COLO668 (cell line): ENCODE data around the gene SEZ6L2.
"Not testable (repeated sequence)": the region's sequence is repeated elsewhere in the genome, so short reads cannot be mapped to it uniquely, and the experiment has no call there.

ENCODE experiments used
- DNase-seq: peaks from one replicate; lab custom pipeline; 2025; ENCODE audit not compliant: unreplicated experiment; lab: John Stamatoyannopoulos, UW

Gene SEZ6L2

GRCh38 chr16:29858149-29858849 is 41.1 kb downstream of the SEZ6L2 start:
- no peak for DNase-seq

GRCh38 chr16:29857133-29857760 is 42.1 kb downstream of the SEZ6L2 start:
- no peak for DNase-seq

GRCh38 chr16:29854520-29855100 is 44.7 kb downstream of the SEZ6L2 start:
- DNase-seq: no peak

GRCh38 chr16:29852654-29853053 is 46.7 kb downstream of the SEZ6L2 start:
- DNase-seq: no peak

- DNase-seq: no peak
Measured at GRCh38 chr16:29850998-29851397, 48.4 kb downstream of the SEZ6L2 start.

- no peak for DNase-seq
Measured at GRCh38 chr16:29849505-29849904, 49.8 kb downstream of the SEZ6L2 start.

- peak; percentile 75 for DNase-seq
Measured at GRCh38 chr16:29848420-29849297, 50.7 kb downstream of the SEZ6L2 start.

- no peak for DNase-seq
Measured at GRCh38 chr16:29845656-29846055, 53.7 kb downstream of the SEZ6L2 start.

GRCh38 chr16:29844575-29845331 is 54.6 kb downstream of the SEZ6L2 start:
- DNase-seq: no peak

- no peak for DNase-seq
Measured at GRCh38 chr16:29843931-29844330, 55.4 kb downstream of the SEZ6L2 start.

- DNase-seq: no peak
Measured at GRCh38 chr16:29842732-29843346, 56.5 kb downstream of the SEZ6L2 start.

GRCh38 chr16:29841631-29842030 is 57.7 kb downstream of the SEZ6L2 start:
- DNase-seq: no peak

- DNase-seq: no peak
Measured at GRCh38 chr16:29840240-29840639, 59.1 kb downstream of the SEZ6L2 start.

GRCh38 chr16:29839822-29840221 is 59.5 kb downstream of the SEZ6L2 start:
- DNase-seq: no peak

GRCh38 chr16:29837841-29838240 is 61.5 kb downstream of the SEZ6L2 start:
- no peak for DNase-seq

- DNase-seq: no peak
Measured at GRCh38 chr16:29836623-29837022, 62.7 kb downstream of the SEZ6L2 start.

- DNase-seq: no peak
Measured at GRCh38 chr16:29835926-29836325, 63.4 kb downstream of the SEZ6L2 start.

GRCh38 chr16:29834079-29834478 is 65.3 kb downstream of the SEZ6L2 start:
- no peak for DNase-seq

GRCh38 chr16:29833219-29833618 is 66.1 kb downstream of the SEZ6L2 start:
- not testable (repeated sequence) for DNase-seq

- no peak for DNase-seq
Measured at GRCh38 chr16:29831490-29831889, 67.9 kb downstream of the SEZ6L2 start.
